Stimulated activated naive B cell treated with anti-CD40 and anti-IgM and Interleukin-4, amounts not matched to agents 10 μg/mL and 1 μg/mL and 100 μg/mL, for 72 hours (primary cell): Measurements from ENCODE around the gene SOWAHB.

Source experiments
- ATAC-seq, 2 donors: fragments of 150-1000 bp; cut with Tn5 transposase; replicated peaks; 2 replicates each; pipeline ENCODE4 v1.10.0; 2021; ENCODE audit warnings: moderate library complexity in 1 of 2
- DNase-seq: peaks from one replicate; pipeline ENCODE4 v3.0.0; 2021
- H3K27ac Mint-ChIP-seq: one replicate; pipeline ENCODE4 v1.8.0; 2022; ENCODE audit warnings: mild to moderate bottlenecking, mixed read lengths
- H3K27me3 Mint-ChIP-seq, 2 donors: one replicate each; pipeline ENCODE4 v1.8.0; 2022; ENCODE audit warnings: mixed read lengths in 2 of 2
- H3K36me3 Mint-ChIP-seq, 2 donors: one replicate each; pipeline ENCODE4 v1.8.0; 2022; ENCODE audit warnings: mixed read lengths in 2 of 2, mild to moderate bottlenecking in 1 of 2
- H3K4me1 Mint-ChIP-seq, 2 donors: one replicate each; pipeline ENCODE4 v1.8.0; 2022; ENCODE audit warnings: mixed read lengths in 2 of 2, mild to moderate bottlenecking in 1 of 2
- H3K4me3 Mint-ChIP-seq, 2 donors: one replicate each; pipeline ENCODE4 v1.8.0; 2022; ENCODE audit warnings: mild to moderate bottlenecking in 2 of 2, mixed read lengths in 2 of 2, moderate library complexity in 1 of 2
- H3K9me3 Mint-ChIP-seq, 2 donors: one replicate each; pipeline ENCODE4 v1.8.0; 2022; ENCODE audit warnings: mixed read lengths in 2 of 2, mild to moderate bottlenecking in 1 of 2

SOWAHB gene

GRCh38 chr4:76904646-76905190 is 6.8 kb upstream of the SOWAHB start:
- ATAC-seq = no peak
- peaks cover 0 to 1% of the 10 kb centered on the region in 2 donors for H3K9me3 Mint-ChIP-seq

DNA sequence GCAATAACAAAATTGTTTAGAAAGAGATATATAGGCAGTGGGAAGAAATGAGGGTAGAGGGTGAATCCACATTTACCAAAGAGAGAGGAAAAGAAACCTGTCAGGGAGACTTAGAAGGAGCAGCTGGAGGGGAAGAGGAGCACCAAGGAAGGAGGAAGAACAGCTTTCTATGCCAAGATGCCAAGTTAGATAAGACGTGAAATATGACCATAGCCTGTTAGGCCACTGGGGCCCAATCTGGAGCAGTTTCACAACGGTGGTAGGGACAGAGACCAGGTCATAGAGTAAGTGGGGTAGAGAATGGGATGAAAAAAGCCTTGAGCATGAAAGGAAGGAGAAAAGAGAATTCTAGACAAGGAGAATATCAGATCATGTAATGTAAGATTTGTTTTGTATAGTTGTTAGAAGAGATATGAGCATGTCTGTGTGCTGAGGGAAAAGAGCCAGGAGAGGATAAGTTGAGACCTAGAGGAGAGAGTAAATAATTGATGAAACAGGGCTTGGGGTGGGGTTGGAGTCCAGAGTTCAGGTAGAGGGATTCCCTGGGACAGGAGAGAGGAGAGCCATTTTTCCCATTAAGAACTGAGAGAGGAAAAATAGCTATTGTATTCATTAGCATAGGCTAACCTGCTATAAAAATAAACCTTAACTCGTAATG is 4.4 kb upstream of the SOWAHB start:
- H3K9me3 Mint-ChIP-seq = peaks cover 0 to 1% of the 10 kb centered on the region in 2 donors
- H3K27me3 Mint-ChIP-seq = peaks cover 0 to 16% of the 10 kb centered on the region in 2 donors
- H3K4me1 Mint-ChIP-seq = no peaks in the 10 kb centered on the region
- no peak overlapping the region for H3K27ac Mint-ChIP-seq
- H3K4me3 Mint-ChIP-seq = no peak overlapping the region
- ATAC-seq (no peak), DNase-seq (no peak)
- no peaks in the 10 kb centered on the region for H3K36me3 Mint-ChIP-seq

More at GRCh38 chr4:76904646-76905190, 6.8 kb upstream of the SOWAHB start:
- no peaks in the 10 kb centered on the region for H3K36me3 Mint-ChIP-seq
- H3K4me1 Mint-ChIP-seq = no peaks in the 10 kb centered on the region
- DNase-seq = no peak
- H3K27me3 Mint-ChIP-seq = peaks cover 10 to 12% of the 10 kb centered on the region in 2 donors
- no peak overlapping the region for H3K27ac Mint-ChIP-seq
- no peak overlapping the region for H3K4me3 Mint-ChIP-seq

DNA sequence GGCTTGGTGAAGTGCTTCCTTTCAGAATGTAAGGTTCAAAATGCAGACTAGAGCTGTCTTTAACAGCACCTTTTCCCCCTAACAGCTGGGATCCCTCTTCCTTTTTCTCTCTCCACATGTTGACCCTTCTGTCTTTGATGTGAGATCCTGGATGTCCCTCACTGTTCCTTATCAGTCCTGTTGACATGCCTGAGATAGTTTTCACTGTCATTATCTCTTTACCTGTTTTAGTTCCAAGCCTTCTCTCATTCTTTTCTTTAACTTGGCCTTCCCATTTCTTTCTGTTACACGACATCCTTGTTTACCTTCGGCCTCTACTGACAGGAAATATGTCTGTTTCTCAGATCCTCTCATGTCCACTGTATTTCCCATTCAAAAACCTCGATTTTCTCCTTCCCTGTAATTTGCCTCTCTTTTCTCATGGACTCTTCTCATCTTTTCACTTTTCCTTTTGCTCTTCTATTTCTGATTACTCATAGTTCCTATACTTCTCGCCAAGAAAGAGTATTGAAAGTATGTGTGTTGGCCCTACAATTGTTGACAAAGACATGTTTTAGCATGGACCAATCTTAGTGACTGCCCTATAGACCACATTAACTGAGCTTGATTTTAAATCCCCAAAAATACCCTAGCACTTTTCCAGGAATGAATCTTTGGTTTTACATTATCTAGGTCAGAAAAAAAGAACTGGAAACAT is 1.2 kb upstream of the SOWAHB start:
- H3K27ac Mint-ChIP-seq = no peak overlapping the region
- H3K27me3 Mint-ChIP-seq = peaks cover 24% of the 10 kb centered on the region in 2 donors
- no peak for ATAC-seq
- no peak for DNase-seq
- H3K36me3 Mint-ChIP-seq = no peaks in the 10 kb centered on the region
- H3K4me1 Mint-ChIP-seq = no peaks in the 10 kb centered on the region
- no peaks in the 10 kb centered on the region for H3K9me3 Mint-ChIP-seq
- H3K4me3 Mint-ChIP-seq = peak overlapping the region in 1 of 2 donors; percentile 11

- Mint-ChIP-seq H3K4me3 (peak overlapping the region; percentile 59 to 67), H3K27me3 (peaks cover 24% of the 10 kb centered on the region in 2 donors), H3K36me3 (no peaks in the 10 kb centered on the region), H3K27ac (no peak overlapping the region), H3K9me3 (no peaks in the 10 kb centered on the region), H3K4me1 (no peaks in the 10 kb centered on the region)
- ATAC-seq (no peak), DNase-seq (no peak)
These were observed 395 bp upstream of the SOWAHB start for GRCh38 chr4:76898385-76898692.

DNA sequence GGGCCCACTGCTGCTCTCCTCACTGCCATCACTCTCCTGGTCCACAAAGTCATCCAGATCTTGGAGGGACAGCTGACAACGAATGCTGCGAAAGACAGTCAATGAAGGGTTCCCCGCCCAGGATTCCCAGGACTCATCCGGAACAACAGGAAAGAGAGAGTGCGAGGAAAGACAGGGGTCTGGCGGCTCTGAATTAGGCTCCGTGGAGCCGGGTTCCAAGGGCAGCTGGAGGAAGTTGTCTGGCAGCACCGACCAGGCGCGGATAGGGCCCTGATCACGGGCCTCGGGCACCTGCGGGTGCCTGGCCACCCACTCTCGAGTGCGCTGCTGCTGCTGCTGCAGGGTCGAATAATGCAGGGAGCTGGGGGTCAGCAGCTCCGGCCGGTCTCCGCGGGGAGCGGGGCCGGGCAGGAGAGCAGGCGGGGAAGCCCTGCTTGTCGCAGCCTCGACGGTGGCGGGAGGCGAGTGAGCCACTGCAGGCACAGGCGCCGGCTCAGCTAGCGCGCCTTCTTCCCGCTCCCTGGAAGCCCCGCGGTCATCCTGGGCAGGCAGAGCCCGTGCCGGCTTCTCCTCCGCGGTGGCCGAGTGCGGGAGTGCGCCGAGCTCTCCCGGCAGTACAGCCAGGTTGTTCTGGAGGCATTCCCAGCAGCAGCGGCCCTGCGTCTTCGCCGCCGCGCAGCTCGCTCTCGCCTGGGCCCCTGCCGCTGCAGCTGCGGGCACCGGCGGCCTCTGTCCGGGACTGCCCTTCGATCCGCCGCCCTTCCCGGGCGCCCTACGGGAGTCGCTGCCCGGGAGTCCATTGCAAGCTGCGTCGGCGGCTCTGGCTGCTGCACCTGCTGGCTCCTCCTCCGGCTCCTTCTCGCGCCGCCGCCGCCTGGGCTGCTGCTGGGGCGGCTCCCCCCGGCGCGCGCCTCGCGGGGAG is 1.1 kb downstream of the SOWAHB start:
- H3K36me3 Mint-ChIP-seq = no peaks in the 10 kb centered on the region
- peaks cover 34 to 36% of the 10 kb centered on the region in 2 donors for H3K27me3 Mint-ChIP-seq
- no peaks in the 10 kb centered on the region for H3K9me3 Mint-ChIP-seq
- H3K4me1 Mint-ChIP-seq = no peaks in the 10 kb centered on the region
- no peak overlapping the region for H3K27ac Mint-ChIP-seq
- no peak overlapping the region for H3K4me3 Mint-ChIP-seq
- no peak for DNase-seq
- ATAC-seq = peak; percentile 30 to 32

GRCh38 chr4:76896048-76896447 is 1.9 kb downstream of the SOWAHB start:
- H3K4me1 Mint-ChIP-seq = no peaks in the 10 kb centered on the region
- no peak for ATAC-seq
- no peak overlapping the region for H3K27ac Mint-ChIP-seq
- no peak overlapping the region for H3K4me3 Mint-ChIP-seq
- DNase-seq = no peak
- H3K9me3 Mint-ChIP-seq = no peaks in the 10 kb centered on the region
- no peaks in the 10 kb centered on the region for H3K36me3 Mint-ChIP-seq
- H3K27me3 Mint-ChIP-seq = peaks cover 36 to 41% of the 10 kb centered on the region in 2 donors

DNA sequence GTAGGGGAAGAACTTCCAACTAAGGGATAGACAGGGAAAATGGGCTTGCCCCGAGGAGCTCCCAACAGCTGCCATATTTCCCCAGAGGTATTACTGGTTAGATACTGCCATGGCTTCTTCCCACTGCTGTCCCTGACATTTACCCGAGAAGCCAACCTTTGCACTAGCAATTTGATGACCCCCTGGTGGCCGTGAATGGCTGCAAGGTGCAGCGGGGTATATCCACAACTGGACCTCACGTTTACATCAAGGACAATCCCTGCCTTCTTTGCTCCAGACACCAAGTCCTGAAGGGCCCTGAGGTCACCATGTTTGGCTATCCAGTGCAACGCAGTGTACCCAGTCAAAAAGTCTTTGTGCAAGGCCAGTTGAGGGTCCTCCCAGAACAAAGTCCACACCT is 2.3 kb downstream of the SOWAHB start:
- Mint-ChIP-seq H3K36me3 (no peaks in the 10 kb centered on the region), H3K27ac (no peak overlapping the region), H3K9me3 (no peaks in the 10 kb centered on the region), H3K27me3 (peaks cover 40 to 44% of the 10 kb centered on the region in 2 donors), H3K4me1 (no peaks in the 10 kb centered on the region), H3K4me3 (no peak overlapping the region)
- ATAC-seq (no peak), DNase-seq (no peak)

GRCh38 chr4:76894537-76895255 is 3.2 kb downstream of the SOWAHB start:
- ATAC-seq (no peak), DNase-seq (no peak)
- no peak overlapping the region for H3K27ac Mint-ChIP-seq
- no peaks in the 10 kb centered on the region for H3K9me3 Mint-ChIP-seq
- H3K4me1 Mint-ChIP-seq = no peaks in the 10 kb centered on the region
- H3K27me3 Mint-ChIP-seq = peaks cover 36 to 40% of the 10 kb centered on the region in 2 donors
- H3K36me3 Mint-ChIP-seq = no peaks in the 10 kb centered on the region
- no peak overlapping the region for H3K4me3 Mint-ChIP-seq

- Mint-ChIP-seq H3K9me3 (no peaks in the 10 kb centered on the region), H3K27ac (no peak overlapping the region), H3K36me3 (no peaks in the 10 kb centered on the region), H3K4me3 (no peak overlapping the region), H3K4me1 (no peaks in the 10 kb centered on the region), H3K27me3 (peaks cover 28 to 40% of the 10 kb centered on the region in 2 donors)
- DNase-seq (no peak), ATAC-seq (no peak)
These were observed 5.3 kb downstream of the SOWAHB start for GRCh38 chr4:76892601-76893000.

DNA sequence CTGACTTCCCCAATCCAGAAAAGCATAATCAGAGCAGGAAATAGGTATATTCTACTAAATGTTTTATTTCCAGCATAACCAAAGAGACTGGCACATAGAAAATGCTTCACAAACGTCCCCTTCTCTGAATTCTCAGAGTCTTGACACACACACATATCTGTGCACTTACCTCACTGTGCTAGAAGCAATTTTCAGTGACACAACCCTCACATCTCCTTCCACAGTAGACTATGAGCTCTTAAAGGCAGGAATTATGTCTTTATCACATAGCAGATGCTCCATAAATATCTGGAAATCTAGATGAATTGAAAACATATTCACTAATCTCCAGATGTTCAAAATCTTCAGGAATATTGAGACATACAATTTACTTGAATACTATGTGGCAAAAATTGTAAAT is 5.9 kb downstream of the SOWAHB start:
- no peak for ATAC-seq

DNA sequence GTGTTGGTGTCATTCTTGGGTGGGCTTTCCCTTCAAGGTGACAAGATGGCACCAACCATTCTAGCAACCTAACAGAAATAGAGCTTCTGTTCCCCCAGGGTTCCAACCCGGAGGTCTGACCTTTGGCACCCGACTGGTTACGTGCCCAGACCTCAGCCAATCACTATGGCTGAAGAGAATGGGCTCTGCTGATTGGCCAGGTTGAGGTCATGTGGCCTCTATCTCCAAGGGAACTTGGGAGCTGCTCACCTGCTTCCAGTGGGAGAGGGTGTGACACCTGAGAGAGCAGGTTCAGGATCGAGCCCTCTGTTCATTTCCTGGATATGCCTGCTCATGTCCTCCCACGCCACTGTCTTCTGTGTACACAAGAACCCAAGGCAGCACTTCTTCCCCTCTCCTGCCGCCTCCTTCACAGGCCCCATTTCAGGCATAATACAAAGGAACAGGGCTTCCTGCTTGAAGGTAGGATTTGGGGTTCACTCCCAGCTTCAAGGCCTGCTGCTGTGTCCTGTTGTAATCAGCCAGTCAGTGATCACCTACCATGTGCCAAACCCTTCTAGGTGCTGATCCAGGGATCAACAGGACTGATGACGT is 11.0 kb downstream of the SOWAHB start:
- H3K4me1 Mint-ChIP-seq = no peaks in the 10 kb centered on the region
- no peaks in the 10 kb centered on the region for H3K9me3 Mint-ChIP-seq
- no peak overlapping the region for H3K27ac Mint-ChIP-seq
- H3K36me3 Mint-ChIP-seq = no peaks in the 10 kb centered on the region
- peaks cover 11 to 13% of the 10 kb centered on the region in 2 donors for H3K27me3 Mint-ChIP-seq
- no peak overlapping the region for H3K4me3 Mint-ChIP-seq
- no peak for DNase-seq
- no peak for ATAC-seq

More for the DNA sequence above, 5.9 kb downstream of the SOWAHB start:
- Mint-ChIP-seq H3K27ac (peak overlapping the region; percentile 16), H3K27me3 (peaks cover 28 to 45% of the 10 kb centered on the region in 2 donors), H3K9me3 (no peaks in the 10 kb centered on the region), H3K4me1 (no peaks in the 10 kb centered on the region), H3K4me3 (no peak overlapping the region), H3K36me3 (no peaks in the 10 kb centered on the region)
- DNase-seq = no peak

- H3K27me3 Mint-ChIP-seq = peaks cover 9 to 11% of the 10 kb centered on the region in 2 donors
- ATAC-seq = no peak
- DNase-seq = no peak
These were observed 11.7 kb downstream of the SOWAHB start for GRCh38 chr4:76886214-76886613.

DNA sequence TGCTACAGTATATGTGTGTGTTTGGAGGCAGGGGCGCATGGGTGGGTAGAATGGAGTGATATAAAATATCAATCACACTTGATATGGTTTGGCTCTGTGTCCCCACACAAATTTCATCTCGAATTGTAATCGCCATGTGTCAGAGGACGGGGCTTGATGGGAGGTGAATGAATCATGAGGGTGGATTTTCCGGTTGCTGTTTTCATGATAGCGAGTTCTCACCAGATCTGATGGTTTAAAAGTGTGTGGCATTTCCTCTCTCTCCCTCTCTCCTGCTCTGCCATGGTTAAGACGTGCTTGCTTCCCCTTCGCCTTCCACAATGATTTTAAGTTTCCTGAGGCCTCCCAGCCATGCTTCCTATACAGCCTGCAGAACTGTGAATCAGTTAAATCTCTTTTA is 14.8 kb downstream of the SOWAHB start:
- DNase-seq (no peak), ATAC-seq (no peak)
- H3K4me1 Mint-ChIP-seq = no peaks in the 10 kb centered on the region
- H3K36me3 Mint-ChIP-seq = no peaks in the 10 kb centered on the region
- H3K9me3 Mint-ChIP-seq = no peaks in the 10 kb centered on the region
- H3K4me3 Mint-ChIP-seq = no peak overlapping the region
- no peak overlapping the region for H3K27ac Mint-ChIP-seq
- peaks cover 7 to 18% of the 10 kb centered on the region in 2 donors for H3K27me3 Mint-ChIP-seq

More at GRCh38 chr4:76886214-76886613, 11.7 kb downstream of the SOWAHB start:
- H3K27ac Mint-ChIP-seq = no peak overlapping the region
- no peaks in the 10 kb centered on the region for H3K36me3 Mint-ChIP-seq
- H3K4me3 Mint-ChIP-seq = no peak overlapping the region
- H3K9me3 Mint-ChIP-seq = no peaks in the 10 kb centered on the region
- H3K4me1 Mint-ChIP-seq = no peaks in the 10 kb centered on the region
